ENCODE results near the gene FAM120B.

FAM120B gene

DNA sequence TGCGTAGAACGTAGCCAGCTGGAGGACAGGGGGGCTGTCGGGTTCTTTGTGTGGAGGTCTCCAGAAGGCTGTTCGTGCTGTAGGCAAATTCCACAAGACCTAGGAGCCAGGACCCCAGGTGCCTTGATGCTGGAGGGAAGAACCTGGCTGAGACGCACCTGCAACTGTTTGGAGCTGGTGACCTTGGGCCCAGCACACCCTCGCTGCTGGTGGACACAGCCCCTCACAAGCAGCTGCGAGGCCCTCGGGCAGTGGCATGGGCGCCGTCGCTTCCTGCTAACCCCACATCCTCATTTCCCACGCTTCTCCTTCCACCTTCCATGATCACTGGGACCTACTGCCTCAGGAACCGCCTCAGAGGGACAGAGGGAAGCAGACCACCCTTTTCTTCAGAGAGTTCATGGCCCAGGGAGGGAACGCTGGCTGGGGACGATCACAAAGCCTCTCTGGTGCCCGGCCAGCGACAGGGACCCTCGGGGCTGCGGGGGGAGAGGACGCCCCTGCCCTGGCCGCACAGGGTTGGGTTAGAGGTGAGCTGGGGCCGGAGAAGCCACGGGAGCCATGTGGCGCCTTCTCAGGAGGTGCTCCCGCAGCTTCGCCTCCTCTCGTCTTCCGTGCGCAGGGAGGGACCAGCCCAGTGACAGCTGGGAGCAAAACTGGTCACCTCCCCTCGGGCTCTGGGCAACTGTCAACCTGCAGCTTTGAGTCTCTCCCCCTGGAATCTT is 34.1 kb upstream of the FAM120B start:
- DNase-seq = no peak

DNA sequence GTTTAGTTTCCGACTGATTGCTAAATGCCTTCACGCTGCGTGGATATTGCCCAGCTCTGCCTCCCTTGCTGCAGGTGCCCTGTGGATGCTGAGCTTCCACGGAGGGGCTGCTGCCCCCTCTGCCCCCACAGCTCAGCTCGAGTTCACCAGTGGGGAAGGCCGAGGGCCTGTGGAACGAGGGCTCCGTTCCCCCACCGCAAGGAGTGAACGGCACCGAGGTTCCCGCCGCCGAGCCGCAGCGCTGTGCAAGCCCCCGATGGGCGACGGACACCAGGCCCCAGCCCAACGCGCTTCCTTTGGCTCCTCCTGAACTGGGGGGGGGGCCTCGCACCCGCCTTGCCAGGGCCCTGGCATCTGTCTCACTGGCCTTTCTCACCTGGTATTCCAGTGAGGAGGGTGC is 33.4 kb upstream of the FAM120B start:
- DNase-seq = no peak

DNA sequence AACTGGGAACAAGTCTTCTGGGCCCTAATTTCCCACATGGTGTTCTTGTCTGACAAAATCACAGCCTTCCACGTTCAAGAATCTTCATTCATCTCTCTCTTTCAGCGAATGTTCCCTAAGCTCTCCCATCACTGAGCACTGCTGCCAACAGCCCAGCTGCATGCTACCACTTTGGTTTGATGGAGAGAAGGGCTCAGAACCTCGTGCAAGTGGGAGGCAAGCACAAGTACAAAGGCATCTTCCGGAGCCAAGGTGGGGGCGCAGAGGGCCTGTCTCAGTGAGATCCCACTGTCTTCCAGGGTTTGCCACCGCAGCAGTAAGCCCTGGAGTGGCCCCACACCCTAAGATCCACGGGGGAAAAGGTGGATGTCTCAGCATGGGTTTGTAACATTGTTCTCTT is 32.9 kb upstream of the FAM120B start:
- no peak for DNase-seq

DNA sequence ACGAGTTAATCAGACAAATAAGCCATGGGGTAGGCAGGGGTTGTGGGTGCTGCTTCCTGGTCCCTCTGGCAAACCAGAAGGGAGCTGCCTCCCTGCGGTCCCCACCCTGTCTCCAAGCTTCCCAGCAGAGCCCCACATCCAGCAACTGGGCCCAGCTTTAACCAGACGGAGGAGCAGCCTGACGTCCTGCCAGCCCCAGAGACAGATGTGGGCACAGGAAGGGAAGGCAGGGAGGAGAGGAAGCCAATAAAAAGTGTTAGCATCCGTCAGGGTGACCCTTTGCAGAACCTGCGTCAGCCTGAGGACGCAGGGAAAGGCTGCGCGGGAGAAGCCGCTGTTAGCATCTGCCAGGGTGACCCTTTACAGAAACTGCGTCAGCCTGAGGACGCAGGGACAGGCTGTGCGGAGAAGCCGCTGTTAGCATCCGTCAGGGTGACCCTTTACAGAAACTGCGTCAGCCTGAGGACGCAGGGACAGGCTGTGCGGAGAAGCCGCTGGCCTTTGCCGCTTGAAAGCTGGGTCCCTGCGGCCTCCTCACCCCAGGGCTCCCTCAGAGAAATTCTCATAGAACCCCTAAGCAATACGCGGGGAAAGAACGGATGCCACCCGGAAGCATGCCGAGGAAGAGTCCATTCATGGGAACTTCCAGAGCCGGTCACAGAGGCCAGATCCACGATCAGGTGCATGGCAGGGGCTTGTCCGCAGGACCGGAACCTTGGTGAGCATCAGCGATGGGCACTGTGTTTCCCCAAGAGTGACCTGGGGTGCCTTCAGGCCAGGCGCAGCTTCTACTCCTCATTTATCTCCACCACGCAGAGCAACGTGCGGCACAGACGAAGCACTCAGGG is 31.6 kb upstream of the FAM120B start:
- no peak for DNase-seq

DNA sequence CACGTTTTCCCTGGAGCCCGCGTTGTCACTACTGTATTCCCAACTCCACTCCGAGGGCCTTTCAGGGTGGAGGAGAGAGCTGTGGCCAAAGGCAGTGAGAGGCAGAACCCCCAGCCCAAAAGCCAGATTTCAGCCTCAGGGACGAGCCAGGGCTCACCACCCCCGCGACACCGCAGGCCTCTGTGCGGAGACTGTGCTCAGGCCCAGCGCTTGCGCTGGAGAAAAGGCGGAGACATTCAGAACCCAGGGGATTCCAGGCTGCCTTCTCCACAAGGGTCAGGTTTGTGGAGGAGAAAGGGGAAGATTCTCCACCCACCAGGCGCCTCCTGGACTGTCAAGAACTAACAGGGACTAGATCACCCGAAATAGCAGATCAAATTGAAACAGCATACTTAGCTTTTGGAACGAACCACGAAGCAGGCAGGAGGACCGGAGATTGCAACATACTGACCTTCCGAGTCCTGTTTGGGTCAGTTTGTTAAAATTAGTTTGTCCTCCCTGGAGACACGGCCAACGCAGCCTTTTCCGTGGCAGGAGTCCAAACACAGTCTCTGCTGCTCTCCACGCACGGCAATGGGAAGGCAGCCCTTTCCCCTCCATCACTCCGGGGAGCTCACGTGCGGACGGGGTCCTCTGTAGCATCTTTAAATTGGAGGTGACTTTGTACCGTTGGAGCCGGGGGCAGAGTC is 30.0 kb upstream of the FAM120B start:
- no peak for DNase-seq

DNA sequence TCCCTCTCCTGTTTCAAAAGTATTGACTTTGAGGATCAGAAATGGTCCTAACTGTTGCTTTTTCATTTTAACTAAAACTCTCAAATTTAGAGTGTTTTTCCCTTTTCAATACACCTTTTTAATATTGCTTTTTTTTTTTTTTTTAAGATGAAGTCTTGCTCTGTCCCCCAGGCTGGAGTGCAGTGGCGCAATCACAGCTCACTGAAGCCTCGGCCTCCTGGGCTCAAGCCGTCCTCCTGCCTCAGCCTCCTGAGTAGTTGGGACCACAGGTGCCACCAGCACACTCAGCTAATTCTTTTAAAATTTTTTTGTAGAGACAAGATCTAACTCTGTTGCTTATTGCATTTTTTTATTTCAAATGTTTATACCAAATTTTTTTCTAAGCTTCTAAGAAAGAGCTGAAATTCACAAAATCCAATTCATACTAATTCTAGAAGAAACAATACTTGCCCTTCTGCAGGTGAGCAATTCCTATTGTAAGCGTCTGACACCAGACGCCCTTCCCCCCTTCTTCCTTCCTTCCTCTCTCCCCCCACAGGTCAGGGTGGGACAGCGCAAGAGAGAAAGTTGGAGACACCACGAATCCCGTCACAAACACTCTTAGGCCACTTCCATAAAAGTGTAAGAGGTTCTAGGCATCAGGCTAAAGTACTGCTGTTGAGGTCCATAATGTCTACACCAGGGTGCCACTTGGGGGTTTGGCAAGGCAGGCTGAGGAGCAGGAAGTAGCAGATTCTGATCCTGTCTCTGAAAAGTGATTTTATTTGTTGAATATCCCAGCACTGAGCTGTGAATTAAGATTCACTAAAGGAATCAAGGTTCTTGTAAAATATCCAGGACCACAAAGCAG is 28.4 kb upstream of the FAM120B start:
- no peak for DNase-seq

DNA sequence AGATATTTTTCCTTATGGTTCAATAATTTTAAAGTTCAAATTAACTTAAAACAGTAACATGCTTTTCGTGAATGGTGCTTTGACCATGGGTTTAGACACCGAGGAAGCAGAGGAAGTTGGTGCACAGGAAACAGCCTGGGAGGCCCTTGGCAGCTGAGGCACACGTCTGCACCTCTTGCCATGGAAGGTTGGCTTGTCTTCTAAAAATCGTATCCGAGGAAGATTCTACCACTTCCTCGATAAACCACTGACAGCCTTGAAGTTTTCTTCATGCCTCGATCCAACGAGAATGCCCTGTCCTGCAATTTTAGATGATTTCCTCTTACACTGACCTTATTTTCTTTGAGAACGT is 27.8 kb upstream of the FAM120B start:
- no peak for DNase-seq

DNA sequence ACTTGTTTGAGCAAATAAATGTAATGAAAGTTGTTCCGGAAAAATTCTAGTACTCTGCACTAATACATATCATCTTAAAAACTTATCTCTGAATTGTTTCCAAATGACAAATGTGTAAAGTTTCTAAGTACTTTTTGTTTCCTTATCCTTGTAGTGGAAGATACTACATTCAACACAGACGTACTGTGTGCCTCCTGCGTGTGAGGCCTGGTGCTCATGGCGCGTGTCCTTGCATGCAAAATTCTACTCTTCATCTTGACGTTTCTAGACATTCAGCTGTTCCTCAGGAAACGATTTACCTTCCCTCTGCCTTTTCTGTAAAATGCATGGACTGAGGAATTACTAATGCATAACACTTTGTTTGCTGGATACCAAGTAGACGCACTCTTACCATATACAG is 27.1 kb upstream of the FAM120B start:
- DNase-seq = no peak

DNA sequence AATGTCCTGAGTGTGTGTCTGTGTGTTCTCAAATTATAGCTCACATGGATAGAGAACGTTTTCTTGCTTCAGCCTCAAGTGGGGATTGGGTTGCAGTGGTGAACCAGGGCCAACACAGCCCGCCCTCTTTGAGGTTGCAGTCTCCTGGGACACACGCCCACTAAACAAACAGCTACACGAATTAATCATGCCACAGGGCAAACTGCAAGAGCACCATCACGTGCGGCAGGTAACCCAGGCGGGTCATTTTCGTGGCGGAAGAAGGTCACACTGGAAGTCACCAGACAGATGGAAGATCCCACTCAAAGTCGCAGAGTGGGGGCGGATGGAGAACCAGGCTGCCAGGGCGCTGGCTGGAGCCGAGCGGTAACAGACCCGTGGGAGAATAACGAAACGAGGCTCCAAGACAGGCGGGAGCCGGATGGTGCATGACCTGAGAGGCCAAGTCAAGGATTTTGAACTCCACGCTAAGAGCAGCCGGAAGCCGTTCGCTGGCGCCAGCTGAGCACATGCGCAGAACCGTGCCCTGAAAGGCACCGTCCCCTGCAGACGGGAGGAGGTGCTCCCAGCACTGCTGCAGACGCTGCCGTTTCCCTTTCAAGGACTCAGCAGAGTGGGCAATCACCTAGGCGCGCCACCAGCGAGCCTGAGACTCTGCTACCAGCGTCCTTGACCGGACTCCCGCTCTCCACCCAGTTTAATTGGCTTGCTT is 26.4 kb upstream of the FAM120B start:
- DNase-seq = no peak

DNA sequence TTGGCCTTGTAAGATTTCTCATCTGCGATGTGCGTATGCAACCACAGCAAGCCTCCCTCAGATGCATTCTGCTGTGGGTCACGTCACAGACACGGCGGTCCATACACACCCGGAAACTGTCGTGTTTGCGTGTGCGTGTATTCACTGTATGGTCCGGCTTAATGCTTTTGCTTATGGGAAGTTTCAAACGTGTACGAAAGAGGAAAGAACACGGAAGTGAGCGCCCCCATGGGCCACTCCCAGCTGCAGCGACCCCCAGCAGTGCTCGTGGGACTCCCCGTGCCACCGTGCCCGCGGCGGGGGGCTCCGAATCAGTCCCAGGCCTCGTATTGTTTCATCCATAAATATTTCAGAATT is 25.9 kb upstream of the FAM120B start:
- no peak for DNase-seq

DNA sequence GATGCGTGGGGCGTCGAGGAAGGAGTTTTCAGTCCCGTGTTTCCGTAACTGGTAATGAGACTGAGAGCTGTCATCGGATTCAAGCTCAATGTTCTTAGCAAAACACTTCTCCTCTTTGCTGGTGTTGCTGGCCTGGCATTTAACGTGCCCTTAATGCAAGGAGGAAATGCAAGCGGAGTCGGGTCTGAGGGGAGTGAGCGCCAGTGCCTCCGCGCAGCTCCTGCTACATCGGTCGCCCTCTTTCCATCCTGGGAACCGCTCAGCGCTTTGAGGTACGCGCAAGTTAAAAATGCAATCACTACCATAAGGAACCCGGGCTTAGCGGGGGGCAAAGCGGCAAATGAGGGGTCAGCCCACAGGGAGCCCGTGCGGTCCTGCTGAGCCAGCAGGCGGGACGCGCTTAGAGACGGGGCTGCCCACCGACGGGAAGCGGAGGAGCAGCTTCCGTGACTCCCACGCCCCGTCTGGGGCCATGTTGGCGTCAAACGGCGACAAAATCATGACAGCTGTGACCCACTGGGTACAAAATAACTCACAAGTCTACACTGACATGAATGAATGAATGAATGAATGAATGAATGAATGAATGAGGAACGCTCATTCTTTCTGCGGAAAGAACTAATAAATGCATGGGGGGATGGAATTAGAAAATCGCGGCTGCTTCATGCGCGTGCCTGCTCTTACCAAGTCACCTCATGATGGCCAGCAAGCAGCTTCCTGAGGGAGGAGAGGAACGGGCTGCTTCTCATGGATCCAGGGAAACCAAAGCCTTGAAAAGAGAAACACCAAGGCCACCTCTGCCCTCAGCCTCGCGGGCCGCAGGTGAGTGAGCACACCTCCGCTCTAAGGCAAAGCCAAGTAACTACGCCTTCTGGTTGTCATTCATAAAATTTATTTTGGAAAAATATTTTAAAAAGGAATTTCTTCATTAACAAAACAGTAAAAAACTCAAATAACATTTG is 24.9 kb upstream of the FAM120B start:
- no peak for DNase-seq

DNA sequence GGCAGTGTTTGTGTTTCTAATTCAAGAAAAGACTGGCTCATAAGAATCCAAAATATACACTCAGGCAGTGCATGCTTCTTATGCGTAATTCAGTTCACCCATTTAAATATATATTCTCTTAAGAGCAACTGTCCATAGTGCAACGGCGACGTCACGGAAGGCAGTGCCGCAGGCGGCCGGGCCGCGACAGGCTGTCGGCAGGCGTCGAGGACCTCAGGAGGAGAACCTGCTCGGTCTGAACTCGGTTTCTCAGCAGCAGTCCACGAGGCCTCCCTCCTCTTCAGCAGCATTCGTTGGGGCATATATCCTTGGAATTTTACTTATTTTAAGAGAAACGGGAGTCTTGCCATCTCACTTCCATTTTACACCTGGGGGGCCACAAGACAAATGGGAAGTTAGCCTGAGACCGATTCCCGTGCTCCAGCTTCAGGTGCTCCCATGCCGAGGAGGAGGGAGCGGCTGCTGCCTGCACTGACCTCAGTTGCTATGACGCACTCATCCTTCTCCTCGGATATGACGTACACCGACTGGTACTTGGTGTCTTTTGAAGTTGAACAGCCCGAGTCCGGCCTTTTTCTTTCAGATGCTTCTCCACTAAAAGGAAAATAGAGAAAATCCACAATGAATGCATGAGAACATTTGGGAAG is 23.9 kb upstream of the FAM120B start:
- no peak for DNase-seq

DNA sequence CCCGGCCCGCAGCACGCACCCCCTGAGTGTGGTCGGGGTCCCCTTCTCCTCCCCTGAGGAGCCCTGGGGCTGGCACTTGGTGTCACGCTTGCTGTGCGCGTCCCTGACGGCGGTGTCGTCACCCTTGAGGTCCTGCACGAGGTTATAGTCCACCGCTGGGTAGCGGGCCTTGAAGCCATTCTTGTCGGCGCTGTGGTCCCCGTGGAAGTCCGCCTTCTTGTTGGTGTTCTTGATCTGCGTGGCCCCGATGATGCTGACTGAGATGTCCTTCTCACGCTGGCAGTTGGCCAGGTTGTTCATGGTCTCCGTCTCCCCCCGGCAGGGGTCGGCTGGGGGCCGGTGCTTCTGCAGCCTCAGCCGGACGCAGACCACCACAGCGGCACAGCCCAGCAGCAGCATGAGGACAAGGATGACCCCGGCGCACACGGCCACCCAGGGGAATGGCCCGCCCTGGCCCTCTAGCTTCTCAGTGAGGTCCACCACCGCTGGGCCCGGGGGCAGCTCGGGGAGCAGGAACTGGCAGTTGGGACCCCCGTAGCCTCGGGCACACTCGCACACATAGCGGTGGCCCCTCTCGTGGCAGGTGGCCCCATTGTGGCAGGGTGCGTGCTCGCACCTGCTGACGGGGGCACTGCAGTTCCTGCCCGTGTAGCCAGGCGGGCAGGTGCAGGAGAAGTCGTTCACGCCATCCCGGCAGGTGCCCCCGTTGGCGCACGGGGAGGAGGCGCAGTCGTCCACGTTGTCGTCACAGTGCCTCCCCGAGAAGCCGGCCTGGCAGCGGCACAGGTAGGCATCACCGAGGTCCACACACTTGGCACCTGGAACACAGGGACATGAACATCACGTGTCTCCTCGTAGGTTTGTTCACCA is 23.1 kb upstream of the FAM120B start:
- DNase-seq = no peak

DNA sequence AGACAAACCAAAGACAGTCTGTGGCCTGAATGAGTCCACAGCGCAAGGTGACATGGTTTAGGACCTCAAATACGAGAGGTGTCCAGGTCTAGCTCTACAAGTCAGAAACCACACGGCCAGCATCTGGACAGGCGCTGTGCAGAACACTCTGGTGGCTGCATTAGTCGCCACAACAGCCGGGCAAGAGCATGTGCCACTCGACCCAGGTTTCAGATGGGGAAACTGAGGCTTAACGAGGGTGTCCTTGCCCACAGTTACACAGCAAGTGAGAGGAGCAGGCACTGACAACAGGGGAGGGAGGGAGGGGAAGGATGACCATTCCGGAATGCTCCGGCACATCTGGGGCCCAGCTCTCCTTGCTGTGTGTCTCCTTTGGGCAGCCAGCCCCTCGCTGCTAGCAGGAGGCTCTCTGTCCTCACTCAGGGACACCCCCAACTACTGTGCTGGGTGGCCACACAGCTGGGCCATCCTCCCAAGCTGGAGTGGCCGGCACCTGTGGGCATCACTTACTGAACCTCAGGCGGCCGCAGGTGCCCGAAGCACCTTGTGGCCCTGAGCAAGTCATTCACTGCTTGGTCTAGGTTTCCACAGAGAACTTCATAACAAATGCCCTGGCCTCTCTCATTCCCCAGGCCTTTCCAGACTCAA is 22.3 kb upstream of the FAM120B start:
- DNase-seq = no peak

DNA sequence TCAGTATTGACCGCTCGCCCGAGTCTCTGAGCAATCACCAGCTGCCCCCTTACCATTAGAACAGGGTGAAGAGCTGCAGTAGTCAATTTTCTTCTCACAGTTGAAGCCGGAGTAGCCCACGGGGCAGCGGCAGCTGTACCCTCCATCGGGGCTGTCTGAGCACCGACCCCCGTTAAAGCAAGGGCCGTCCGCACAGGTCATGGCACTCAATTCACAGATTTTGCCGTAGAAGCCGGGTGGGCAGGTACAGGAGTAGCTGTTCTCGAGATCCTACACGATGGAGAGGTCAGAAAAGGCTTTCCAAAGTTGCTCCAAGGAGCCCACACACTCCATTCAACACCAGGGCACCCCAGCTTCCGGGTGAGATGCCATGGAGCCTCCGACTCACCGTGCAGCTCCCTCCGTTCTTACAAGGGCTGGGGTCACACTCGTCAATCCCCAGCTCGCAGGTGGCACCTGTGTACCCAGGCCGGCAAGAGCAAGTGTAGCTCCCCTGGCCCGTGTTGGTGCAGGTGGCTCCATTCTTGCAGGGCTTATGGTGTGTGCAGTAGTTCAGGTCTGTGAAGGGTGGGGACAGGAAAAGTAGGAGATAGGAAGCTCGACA is 21.6 kb upstream of the FAM120B start:
- no peak for DNase-seq

DNA sequence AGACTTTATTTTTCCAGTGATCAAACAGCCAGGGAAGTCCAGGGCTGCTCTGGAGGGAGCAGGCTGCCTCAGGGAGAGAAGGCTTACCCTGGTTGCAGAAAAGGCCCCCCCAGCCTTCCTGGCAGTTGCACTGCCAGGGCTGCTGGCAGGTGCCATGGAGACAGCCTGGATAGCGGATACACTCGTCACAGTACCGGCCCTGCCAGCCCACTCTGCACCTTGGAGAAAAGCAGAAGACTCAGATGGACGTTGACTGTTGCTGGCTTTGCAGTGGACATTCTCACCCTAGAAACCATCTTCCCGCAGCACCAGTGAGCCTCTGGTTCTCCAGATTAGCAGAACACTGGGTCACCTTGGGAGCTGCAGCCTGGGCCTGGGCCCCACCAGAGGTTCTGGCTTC is 21.1 kb upstream of the FAM120B start:
- no peak for DNase-seq

DNA sequence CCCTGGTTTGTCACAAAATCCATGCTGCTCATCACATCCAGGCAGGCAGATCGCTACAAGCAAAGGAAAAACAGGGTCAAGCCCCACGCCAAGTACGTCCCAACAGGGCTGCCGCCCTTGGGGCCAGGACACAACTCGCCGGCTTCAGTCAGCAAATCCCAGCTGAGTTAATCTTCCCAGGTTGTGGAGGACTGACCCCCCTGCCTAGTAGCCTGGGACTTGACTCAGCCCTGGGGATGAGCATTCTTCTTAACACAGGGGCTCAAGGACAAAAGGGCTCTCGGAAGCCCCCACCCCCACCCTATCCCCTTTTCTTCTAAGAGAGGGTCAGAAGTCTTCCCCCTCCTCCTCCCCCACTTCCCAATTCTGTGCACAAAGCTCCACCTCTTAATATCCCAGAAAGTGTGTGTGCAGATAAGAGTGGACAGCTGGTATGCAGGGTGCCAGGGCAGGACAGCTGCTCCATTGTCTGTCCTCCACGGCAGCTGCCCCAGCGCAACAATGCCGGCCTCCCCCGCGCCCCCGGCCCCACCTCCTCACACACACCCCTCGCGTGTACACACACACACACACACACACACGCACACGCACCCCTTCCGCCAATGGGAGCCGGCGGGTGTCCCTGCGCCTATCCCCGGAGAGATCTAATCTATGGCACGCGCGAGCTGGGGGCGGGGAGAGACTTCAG is 20.2 kb upstream of the FAM120B start:
- DNase-seq = no peak

DNA sequence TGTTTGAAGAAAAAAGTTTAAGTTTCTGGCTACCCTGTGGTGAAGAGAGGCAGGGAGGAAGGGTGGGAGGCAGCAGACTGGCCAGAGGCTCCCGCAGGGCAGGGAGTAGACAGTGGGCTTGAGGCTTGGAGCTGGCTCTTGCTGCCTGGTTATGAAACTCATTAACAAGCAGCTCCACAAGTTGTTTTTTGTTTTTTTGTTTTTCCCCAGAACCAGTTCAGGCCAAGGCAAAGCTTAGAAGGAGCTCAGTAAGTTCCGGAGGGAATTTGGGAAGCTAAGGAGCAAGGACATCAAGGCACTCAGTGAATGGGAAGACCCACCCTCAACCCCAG is 19.7 kb upstream of the FAM120B start:
- DNase-seq = no peak

All from stimulated activated CD4-positive, alpha-beta T cell treated with anti-CD3 and anti-CD28 coated beads, Interleukin-12 subunit alpha, Interleukin-12 subunit beta, amount 100 ng/mL, for 4 hours (primary cell).